Endothelial cell of umbilical vein (primary cell): Measurements from ENCODE around the gene ZNRF3. TPM values are rescaled to one million over a fixed set of nuclear protein-coding genes. Genes with fewer than 3 reads are reported as not detected.

Experiments
- BruUV-seq: library from RNA; stranded (reverse); fragments of 400-500 nt; replicated peaks from 2 replicates; lab custom pipeline; 2021; lab: Mats Ljungman, UMichigan
- CTCF ChIA-PET: fragments of 300-600, 350-600 bp; sonication (Branson Sonifier 250); formaldehyde crosslinking; loops from one replicate; lab custom pipeline; 2021; ENCODE audit warnings: antibody characterized with exemption, inconsistent platforms; lab: Charles Lee
- POLR2A ChIA-PET: fragments of 300-600, 350-600 bp; sonication (Branson Sonifier 250); formaldehyde crosslinking; loops from one replicate; lab custom pipeline; 2021; ENCODE audit warnings: antibody characterized with exemption, inconsistent platforms; lab: Charles Lee
- DNase-seq: peaks from one replicate; pipeline ENCODE4 v3.0.0-alpha.2; 2011; ENCODE audit warnings: low read depth, low spot score
- FAIRE-seq: peaks from 2 replicates; lab custom pipeline; 2011; peaks lifted over from hg19 to GRCh38; lab: Jason Lieb, UNC
- H2AFZ ChIP-seq: 2 replicates; pipeline ENCODE4 v1.6.0; 2012; ENCODE audit warnings: low read depth, low read length, control low read depth, inconsistent platforms
- H3K27ac ChIP-seq: 2 replicates; pipeline ENCODE4 v1.5.1; 2011; ENCODE audit warnings: low read depth, mild to moderate bottlenecking, control low read depth, low read length, moderate library complexity; ENCODE audit not compliant: insufficient read depth
- H3K27me3 ChIP-seq, 2 experiments: 2 replicates each; pipeline versions ENCODE4 v1.6.0 to v1.6.1; 2011; ENCODE audit warnings: low read length in 2 of 2, mixed read lengths in 1 of 2; ENCODE audit not compliant: control insufficient read depth in 2 of 2, insufficient read depth in 2 of 2
- H3K36me3 ChIP-seq, 2 experiments: 2 replicates in 1 of 2; 3 replicates in 1 of 2; pipeline ENCODE4 v1.5.1; 2011; ENCODE audit warnings: low read length in 2 of 2, mild to moderate bottlenecking in 1 of 2, moderate library complexity in 1 of 2; ENCODE audit not compliant: control insufficient read depth in 2 of 2, insufficient read depth in 2 of 2; ENCODE audit errors: extremely low read depth in 1 of 2
- H3K4me1 ChIP-seq: 3 replicates; pipeline ENCODE4 v1.5.1; 2011; ENCODE audit warnings: mild to moderate bottlenecking, low read length; ENCODE audit not compliant: control insufficient read depth, insufficient read depth; ENCODE audit errors: extremely low read depth
- H3K4me2 ChIP-seq: 2 replicates; pipeline ENCODE4 v1.6.1; 2011; ENCODE audit warnings: low read length, control low read depth, mixed read lengths; ENCODE audit not compliant: insufficient read depth
- H3K4me3 ChIP-seq, 3 experiments: fragments of 200-600 bp in 1 of 3; sonication (generic), shearing (Covaris generic) in 1 of 3; replicated peaks in 1 of 3; 2 replicates each; pipeline ENCODE4 v1.5.1; 2011 to 2016; ENCODE audit warnings: control low read depth in 3 of 3, low read length in 3 of 3, mild to moderate bottlenecking in 2 of 3, inconsistent platforms in 1 of 3, low read depth in 1 of 3, moderate library complexity in 1 of 3; ENCODE audit not compliant: insufficient read depth in 1 of 3
- H3K79me2 ChIP-seq: 2 replicates; pipeline ENCODE4 v1.6.0; 2012; ENCODE audit warnings: low read length, inconsistent platforms; ENCODE audit not compliant: control insufficient read depth, insufficient read depth
- H3K9ac ChIP-seq: replicated peaks from 2 replicates; pipeline ENCODE3; 2011; ENCODE audit warnings: low read length, control low read depth; ENCODE audit not compliant: insufficient read depth; ENCODE audit errors: extremely low read depth
- H3K9me1 ChIP-seq: replicated peaks from 3 replicates; pipeline ENCODE4 v1.6.0; 2011; ENCODE audit warnings: mild to moderate bottlenecking, low read length; ENCODE audit not compliant: control insufficient read depth, insufficient read depth; ENCODE audit errors: extremely low read depth
- H3K9me3 ChIP-seq: replicated peaks from 2 replicates; pipeline ENCODE4 v1.5.1; 2012; ENCODE audit warnings: low read length, inconsistent platforms; ENCODE audit not compliant: control insufficient read depth, insufficient read depth
- H4K20me1 ChIP-seq: replicated peaks from 2 replicates; pipeline ENCODE3; 2011; ENCODE audit warnings: mild to moderate bottlenecking, low read length; ENCODE audit not compliant: control insufficient read depth, insufficient read depth; ENCODE audit errors: extremely low read depth
- CTCF ChIP-seq, 2 donors: IDR thresholded peaks; 1 replicate in 1 of 2; 2 replicates in 1 of 2; pipeline ENCODE4 v1.5.1; 2011; ENCODE audit warnings: low read length in 2 of 2, mild to moderate bottlenecking in 2 of 2, moderate library complexity in 2 of 2, control low read depth in 1 of 2, inconsistent platforms in 1 of 2, low read depth in 1 of 2; ENCODE audit not compliant: insufficient read depth in 1 of 2; ENCODE audit errors: extremely low read depth in 1 of 2
- EZH2 ChIP-seq: IDR thresholded peaks from 2 replicates; pipeline ENCODE4 v1.6.1; 2012; ENCODE audit warnings: borderline replicate concordance, low read depth, mild to moderate bottlenecking, moderate library complexity, low read length, inconsistent platforms; ENCODE audit not compliant: severe bottlenecking
- FOS ChIP-seq: IDR thresholded peaks from 2 replicates; pipeline ENCODE4 v1.6.1; 2011; ENCODE audit warnings: mild to moderate bottlenecking, low read length, moderate library complexity, borderline replicate concordance; ENCODE audit not compliant: insufficient read depth
- GATA2 ChIP-seq: IDR thresholded peaks from 2 replicates; pipeline ENCODE4 v1.7.0; 2011; ENCODE audit warnings: low read depth, mild to moderate bottlenecking, moderate library complexity, mixed read lengths, low read length; ENCODE audit not compliant: insufficient read length, insufficient read depth
- JUN ChIP-seq: IDR thresholded peaks from 2 replicates; pipeline ENCODE4 v1.6.1; 2011; ENCODE audit warnings: borderline replicate concordance, low read depth; ENCODE audit not compliant: insufficient read length, insufficient read depth
- MAX ChIP-seq: IDR thresholded peaks from 2 replicates; pipeline ENCODE4 v1.6.1; 2011; ENCODE audit not compliant: insufficient read depth, insufficient read length
- MYC ChIP-seq: IDR thresholded peaks from one replicate; pipeline ENCODE4 v1.6.1; 2011; ENCODE audit warnings: mild to moderate bottlenecking, low read depth, low read length
- POLR2A ChIP-seq: IDR thresholded peaks from 2 replicates; pipeline ENCODE4 v1.6.1; 2012; ENCODE audit warnings: low read depth, mild to moderate bottlenecking, control low read depth, low read length
- POLR2AphosphoS5 ChIP-seq: IDR thresholded peaks from 2 replicates; pipeline ENCODE4 v1.6.1; 2012; ENCODE audit warnings: low read depth, mild to moderate bottlenecking, control low read depth, low read length, moderate library complexity; ENCODE audit not compliant: insufficient read depth
- dilution Hi-C: fragments of 300-500 bp; cut with MboI; formaldehyde crosslinking; loops from one replicate; pipeline ENCODE4 v1.15.0; 2019; ENCODE audit warnings: low sequenced_read_pairs; ENCODE audit not compliant: extremely low pct_ligation_motif_present
- intact Hi-C: fragments of 100-400 bp; cut with micrococcal nuclease; formaldehyde crosslinking; loops from one replicate; pipeline ENCODE4 v1.10.0; 2022
- polyA plus RNA-seq, 4 experiments: library from polyadenylated mRNA; depleted of rRNA in 3 of 4; stranded (reverse) in 3 of 4; unstranded in 1 of 4; fragments of >200 nt; gene quantifications; 2 replicates each; pipeline versions ENCODE4 v1.2.1 to v1.2.3, GENCODE V29; 2011 to 2012; ENCODE audit warnings: missing spikeins in 1 of 4
- total RNA-seq: library from RNA; stranded (reverse); gene quantifications from 2 replicates; pipeline ENCODE4 v1.2.3, GENCODE V29; 2021

Gene ZNRF3
- total and polyA plus RNA-seq, 2 donors (not counting 3 experiments of a cell fraction or from before 2014, with no cell fraction given), result 2.7 to 5.2 TPM

- POLR2A ChIA-PET, result no interaction called here
- H3K9me1 ChIP-seq, result no peaks in the 10 kb centered on the region
- no TSS peak for BruUV-seq
- no peaks in the 10 kb centered on the region for H3K4me1 ChIP-seq
- intact Hi-C loops, result no loop called here
- FAIRE-seq, result no peak
- no peak for DNase-seq
- CTCF ChIA-PET, result interaction anchor here (1.0 to 1.4 kb wide), 2 partner anchors 9 to 89 kb away, joined by 3 to 4 read pairs; no protein-coding TSS in a partner anchor
- no peak overlapping the region for H3K4me3 ChIP-seq
- no peak overlapping the region for H3K9ac ChIP-seq
- dilution Hi-C loops, result no loop called here
- H3K27ac ChIP-seq, result no peak overlapping the region
- H3K36me3 ChIP-seq, result no peaks in the 10 kb centered on the region
- no peak overlapping the region for H2AFZ ChIP-seq
- TF ChIP-seq FOS (no peak), POLR2AphosphoS5 (no peak), MYC (no peak), JUN (no peak), EZH2 (no peak), POLR2A (no peak), GATA2 (no peak), MAX (no peak), CTCF (IDR thresholded peaks at IDR 0.05; ENCODE audit: extremely low read depth in 1 of 2, insufficient read depth in 1 of 2, low read depth in 1 of 2, low read length in 2 of 2) (no peak)
- H3K27me3 ChIP-seq, result no peaks in the 10 kb centered on the region
- H3K79me2 ChIP-seq, result peaks cover 2% of the 10 kb centered on the region
- no peaks in the 10 kb centered on the region for H3K9me3 ChIP-seq
- no peak overlapping the region for H3K4me2 ChIP-seq
- no peaks in the 10 kb centered on the region for H4K20me1 ChIP-seq
Observed at GRCh38 chr22:28951530-28951929, 68.2 kb downstream of the ZNRF3 start.
